ENCODE data around the gene AREL1. TPM values are rescaled to one million over a fixed set of nuclear protein-coding genes. Genes with fewer than 3 reads are reported as not detected.

Gene AREL1
- total and polyA plus RNA-seq, 2 donors from 2014 or later, result 13.5 to 42.3 TPM

DNA sequence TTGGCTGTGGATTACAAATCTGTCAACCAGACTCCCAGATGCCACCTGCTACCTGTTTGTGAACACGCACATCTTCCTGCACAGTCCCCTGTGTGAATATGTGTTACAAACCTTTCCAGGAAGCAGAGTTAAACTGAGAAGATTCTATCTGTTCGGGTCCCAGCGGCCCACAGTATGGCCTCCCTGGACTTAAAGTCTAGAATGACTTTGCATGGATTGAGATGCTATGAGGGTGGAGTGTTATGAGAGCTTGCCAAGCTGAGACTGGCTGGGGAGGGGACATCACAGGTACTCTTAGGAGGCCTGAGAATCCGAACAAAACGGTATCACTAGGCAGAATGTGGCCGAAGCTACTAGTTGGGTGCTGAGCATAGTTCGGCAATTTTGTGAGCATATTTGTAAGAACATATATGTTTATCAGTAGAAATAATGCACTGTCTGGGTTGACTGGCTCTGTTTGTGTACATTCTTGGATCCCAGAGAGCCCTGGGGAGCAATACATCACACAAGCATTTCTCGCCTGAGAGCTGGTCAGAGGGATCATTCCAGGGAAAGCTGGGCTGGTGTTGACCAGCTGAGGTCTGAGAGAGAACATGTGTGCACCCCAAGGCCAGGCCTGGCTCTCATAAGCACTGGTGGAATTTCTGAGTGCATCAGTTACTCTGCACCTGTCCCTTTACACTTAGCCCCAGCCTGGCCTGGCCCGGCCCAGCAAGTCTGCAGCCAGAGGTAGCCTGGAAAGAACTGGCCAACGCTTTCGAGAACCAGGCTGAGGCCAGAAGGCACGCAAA is 71.1 kb downstream of the AREL1 start:
- H3K9me3 ChIP-seq (ENCODE audit: control insufficient read depth in 2 of 3, insufficient read depth in 1 of 3, low read length in 3 of 3), result no peaks in the 10 kb centered on the region
- DNase-seq (peak in 1 of 5 donors; percentile 76), FAIRE-seq (no peak)
- no peak overlapping the region for H3K9ac ChIP-seq (ENCODE audit: low read length in 3 of 3)
- no peak overlapping the region for H3K27ac ChIP-seq (ENCODE audit: low read depth in 2 of 2, low read length in 2 of 2)
- H3K36me3 ChIP-seq (ENCODE audit: control insufficient read depth in 2 of 3, insufficient read depth in 3 of 3, low read length in 3 of 3), result no peaks in the 10 kb centered on the region
- intact Hi-C loops (cut with DNase I), result no loop called here
- H3K27me3 ChIP-seq (ENCODE audit: control insufficient read depth, insufficient read depth, low read length), result no peaks in the 10 kb centered on the region
- TF ChIP-seq, protein P1, sequence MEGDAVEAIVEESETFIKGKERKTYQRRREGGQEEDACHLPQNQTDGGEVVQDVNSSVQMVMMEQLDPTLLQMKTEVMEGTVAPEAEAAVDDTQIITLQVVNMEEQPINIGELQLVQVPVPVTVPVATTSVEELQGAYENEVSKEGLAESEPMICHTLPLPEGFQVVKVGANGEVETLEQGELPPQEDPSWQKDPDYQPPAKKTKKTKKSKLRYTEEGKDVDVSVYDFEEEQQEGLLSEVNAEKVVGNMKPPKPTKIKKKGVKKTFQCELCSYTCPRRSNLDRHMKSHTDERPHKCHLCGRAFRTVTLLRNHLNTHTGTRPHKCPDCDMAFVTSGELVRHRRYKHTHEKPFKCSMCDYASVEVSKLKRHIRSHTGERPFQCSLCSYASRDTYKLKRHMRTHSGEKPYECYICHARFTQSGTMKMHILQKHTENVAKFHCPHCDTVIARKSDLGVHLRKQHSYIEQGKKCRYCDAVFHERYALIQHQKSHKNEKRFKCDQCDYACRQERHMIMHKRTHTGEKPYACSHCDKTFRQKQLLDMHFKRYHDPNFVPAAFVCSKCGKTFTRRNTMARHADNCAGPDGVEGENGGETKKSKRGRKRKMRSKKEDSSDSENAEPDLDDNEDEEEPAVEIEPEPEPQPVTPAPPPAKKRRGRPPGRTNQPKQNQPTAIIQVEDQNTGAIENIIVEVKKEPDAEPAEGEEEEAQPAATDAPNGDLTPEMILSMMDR (IDR thresholded peaks at IDR 0.05; ENCODE audit: borderline replicate concordance, extremely low read depth, insufficient read depth), result no peak
- H3K4me3 ChIP-seq (ENCODE audit: low read length in 3 of 3), result no peak overlapping the region
- no peaks in the 10 kb centered on the region for H3K4me1 ChIP-seq (ENCODE audit: control insufficient read depth in 2 of 3, insufficient read depth in 2 of 3, low read depth in 1 of 3, low read length in 3 of 3)

DNA sequence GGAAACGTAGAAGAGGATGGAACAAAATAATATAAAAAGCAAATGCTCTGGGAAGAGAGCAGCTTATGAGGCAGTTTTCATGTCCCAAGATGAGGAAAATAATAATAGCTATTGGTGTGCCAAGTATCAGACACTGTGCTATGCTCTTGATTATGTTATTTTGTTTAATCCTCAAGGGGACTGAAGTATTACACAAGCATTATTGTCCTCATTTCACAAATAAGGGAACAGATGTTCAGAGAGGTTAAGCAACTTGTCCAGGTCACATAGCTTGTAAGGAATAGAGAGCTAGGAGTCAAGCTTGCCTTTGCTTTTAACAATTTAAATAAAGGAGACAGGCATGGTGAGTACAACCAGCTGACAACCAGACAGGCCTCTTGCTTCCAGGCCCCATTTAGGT is 73.9 kb downstream of the AREL1 start:
- no peak overlapping the region for H3K4me3 ChIP-seq (ENCODE audit: low read length in 3 of 3)
- H3K36me3 ChIP-seq (ENCODE audit: control insufficient read depth in 2 of 3, insufficient read depth in 3 of 3, low read length in 3 of 3), result no peaks in the 10 kb centered on the region
- DNase-seq, result peak in 1 of 5 donors; percentile 31
- no peak overlapping the region for H3K9ac ChIP-seq (ENCODE audit: low read length in 3 of 3)
- intact Hi-C loops (cut with DNase I), result no loop called here
- no peaks in the 10 kb centered on the region for H3K4me1 ChIP-seq (ENCODE audit: control insufficient read depth in 2 of 3, insufficient read depth in 2 of 3, low read depth in 1 of 3, low read length in 3 of 3)
- no peaks in the 10 kb centered on the region for H3K9me3 ChIP-seq (ENCODE audit: control insufficient read depth in 2 of 3, insufficient read depth in 1 of 3, low read length in 3 of 3)
- TF ChIP-seq, protein P1 (IDR thresholded peaks at IDR 0.05; ENCODE audit: borderline replicate concordance, extremely low read depth, insufficient read depth), result no peak
- H3K27me3 ChIP-seq (ENCODE audit: control insufficient read depth, insufficient read depth, low read length), result no peaks in the 10 kb centered on the region
- no peak overlapping the region for H3K27ac ChIP-seq (ENCODE audit: low read depth in 2 of 2, low read length in 2 of 2)
- no peak for FAIRE-seq

DNA sequence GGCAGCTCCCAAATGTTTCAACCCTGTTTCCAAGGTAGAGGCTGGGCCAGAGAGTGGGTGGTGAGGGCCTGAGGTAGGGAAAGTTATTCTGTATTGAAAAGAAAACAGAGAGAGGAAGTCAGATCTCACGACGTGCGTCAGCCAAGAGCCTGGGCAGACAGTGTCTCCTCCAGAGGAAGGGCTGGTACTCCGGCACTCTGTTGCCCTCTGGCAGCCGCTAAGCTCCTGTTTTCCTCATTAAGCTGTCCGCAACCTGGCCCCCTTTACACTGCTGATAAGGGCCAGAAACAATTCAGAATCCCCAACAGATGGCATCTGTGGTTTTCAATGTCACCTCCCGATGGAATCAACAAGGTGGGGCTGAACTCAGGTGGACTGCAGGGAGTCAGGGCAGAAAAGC is 74.8 kb downstream of the AREL1 start:
- FAIRE-seq (no peak), DNase-seq (no peak)
- no peaks in the 10 kb centered on the region for H3K9me3 ChIP-seq (ENCODE audit: control insufficient read depth in 2 of 3, insufficient read depth in 1 of 3, low read length in 3 of 3)
- H3K27ac ChIP-seq (ENCODE audit: low read depth in 2 of 2, low read length in 2 of 2), result no peak overlapping the region
- H3K27me3 ChIP-seq (ENCODE audit: control insufficient read depth, insufficient read depth, low read length), result no peaks in the 10 kb centered on the region
- TF ChIP-seq, protein P1 (IDR thresholded peaks at IDR 0.05; ENCODE audit: borderline replicate concordance, extremely low read depth, insufficient read depth), result no peak
- no peaks in the 10 kb centered on the region for H3K36me3 ChIP-seq (ENCODE audit: control insufficient read depth in 2 of 3, insufficient read depth in 3 of 3, low read length in 3 of 3)
- intact Hi-C loops (cut with DNase I), result no loop called here
- no peaks in the 10 kb centered on the region for H3K4me1 ChIP-seq (ENCODE audit: control insufficient read depth in 2 of 3, insufficient read depth in 2 of 3, low read depth in 1 of 3, low read length in 3 of 3)
- H3K9ac ChIP-seq (ENCODE audit: low read length in 3 of 3), result no peak overlapping the region
- no peak overlapping the region for H3K4me3 ChIP-seq (ENCODE audit: low read length in 3 of 3)
